Loucy (cell line): Measurements from ENCODE around the gene MFAP2.

Experiments
- H2AFZ ChIP-seq: fragments of 200-600 bp; sonication (generic); 2 replicates; pipeline ENCODE4 v1.6.0; 2016; ENCODE audit warnings: antibody characterized with exemption, mild to moderate bottlenecking, low read length, moderate library complexity
- H3F3A ChIP-seq: fragments of 200-600 bp; 2 replicates; pipeline ENCODE4 v1.6.0; 2016; ENCODE audit warnings: antibody characterized with exemption, low read depth, mild to moderate bottlenecking
- H3K27me3 ChIP-seq: fragments of 200-600 bp; sonication (generic); 2 replicates; pipeline ENCODE4 v1.6.1; 2014; ENCODE audit warnings: low read length, mild to moderate bottlenecking; ENCODE audit not compliant: insufficient read depth, poor library complexity, severe bottlenecking
- H3K36me3 ChIP-seq: fragments of 200-600 bp; sonication (generic); 2 replicates; pipeline ENCODE4 v1.6.1; 2016; ENCODE audit warnings: low read length; ENCODE audit not compliant: insufficient read depth
- H3K4me1 ChIP-seq: fragments of 200-600 bp; sonication (generic); 2 replicates; pipeline ENCODE4 v1.5.1; 2014; ENCODE audit warnings: low read length, mild to moderate bottlenecking; ENCODE audit not compliant: insufficient read depth, poor library complexity, severe bottlenecking
- H3K4me2 ChIP-seq: fragments of 200-600 bp; sonication (generic); 2 replicates; pipeline ENCODE4 v1.6.0; 2014; ENCODE audit warnings: antibody characterized with exemption, low read length, low read depth, mild to moderate bottlenecking; ENCODE audit not compliant: poor library complexity, severe bottlenecking
- H3K4me3 ChIP-seq: fragments of 200-600 bp; sonication (generic); 2 replicates; pipeline ENCODE4 v1.5.1; 2014; ENCODE audit warnings: low read length, mild to moderate bottlenecking, mixed read lengths; ENCODE audit not compliant: poor library complexity, severe bottlenecking
- H3K79me2 ChIP-seq: fragments of 200-600 bp; sonication (generic); 2 replicates; pipeline ENCODE4 v1.6.1; 2014; ENCODE audit warnings: low read length; ENCODE audit not compliant: insufficient read depth
- H3K9ac ChIP-seq: fragments of 200-600 bp; sonication (generic); 2 replicates; pipeline ENCODE4 v1.6.0; 2014; ENCODE audit warnings: mild to moderate bottlenecking, low read depth, low read length, moderate library complexity; ENCODE audit not compliant: poor library complexity, severe bottlenecking
- H3K9me2 ChIP-seq: fragments of 200-600 bp; sonication (generic); replicated peaks from 2 replicates; pipeline ENCODE4 v1.6.1; 2016; ENCODE audit warnings: low read depth, low read length, mixed read lengths
- H3K9me3 ChIP-seq: fragments of 200-600 bp; sonication (generic); 2 replicates; pipeline ENCODE4 v1.6.1; 2014; ENCODE audit warnings: mild to moderate bottlenecking, antibody characterized with exemption, low read length, low read depth; ENCODE audit not compliant: insufficient read depth
- H4K20me1 ChIP-seq: fragments of 200-600 bp; sonication (generic); 2 replicates; pipeline ENCODE4 v1.6.0; 2014; ENCODE audit warnings: antibody characterized with exemption, low read length, mild to moderate bottlenecking; ENCODE audit not compliant: insufficient read depth, poor library complexity, severe bottlenecking
- EZH2phosphoT487 ChIP-seq: fragments of 200-600 bp; IDR thresholded peaks from 2 replicates; pipeline ENCODE4 v1.6.1; 2018; ENCODE audit warnings: antibody characterized with exemption, mild to moderate bottlenecking, moderate library complexity, borderline replicate concordance
- TF ChIP-seq, protein P1 (sequence below): fragments of 200-600 bp; sonication (generic); conservative IDR thresholded peaks from 2 replicates; pipeline ENCODE4 v1.5.1; 2014; ENCODE audit warnings: mild to moderate bottlenecking, antibody characterized with exemption, low read length

Gene MFAP2

DNA sequence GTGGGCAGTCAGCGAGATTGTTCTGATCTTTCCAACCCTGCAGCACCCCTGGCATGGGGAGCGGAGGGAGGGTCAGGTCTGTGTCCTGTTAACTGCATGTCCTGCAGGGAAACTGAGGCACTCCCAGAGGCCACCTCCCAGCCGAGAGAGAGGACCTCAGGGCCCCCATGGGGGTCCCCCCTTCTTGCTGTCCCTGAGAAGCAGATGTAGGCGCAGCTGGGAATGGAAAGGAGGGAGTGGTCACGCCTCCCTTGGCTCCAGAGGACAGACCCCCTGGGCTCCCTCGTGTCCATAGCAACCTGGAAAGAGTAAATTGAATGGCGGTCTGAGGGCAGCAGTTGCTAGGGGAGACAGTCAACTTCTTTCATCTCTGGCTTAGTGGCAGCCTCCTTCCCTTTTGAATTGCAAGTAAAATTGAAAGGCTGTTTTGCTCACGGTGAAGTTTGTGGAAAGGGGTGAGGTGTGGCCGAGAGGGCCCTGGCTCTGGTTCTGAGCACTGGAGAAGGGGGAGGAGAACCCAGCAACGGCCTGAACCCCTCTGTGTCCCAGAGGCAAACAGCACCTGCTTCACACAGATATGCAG, 53.8 kb downstream of the MFAP2 start:
- H3K9me3 ChIP-seq, result no peaks in the 10 kb centered on the region
- H3K4me3 ChIP-seq, result no peak overlapping the region
- H3K4me1 ChIP-seq, result peaks cover 24% of the 10 kb centered on the region
- TF ChIP-seq EZH2phosphoT487, result no peak
- TF ChIP-seq, protein P1, sequence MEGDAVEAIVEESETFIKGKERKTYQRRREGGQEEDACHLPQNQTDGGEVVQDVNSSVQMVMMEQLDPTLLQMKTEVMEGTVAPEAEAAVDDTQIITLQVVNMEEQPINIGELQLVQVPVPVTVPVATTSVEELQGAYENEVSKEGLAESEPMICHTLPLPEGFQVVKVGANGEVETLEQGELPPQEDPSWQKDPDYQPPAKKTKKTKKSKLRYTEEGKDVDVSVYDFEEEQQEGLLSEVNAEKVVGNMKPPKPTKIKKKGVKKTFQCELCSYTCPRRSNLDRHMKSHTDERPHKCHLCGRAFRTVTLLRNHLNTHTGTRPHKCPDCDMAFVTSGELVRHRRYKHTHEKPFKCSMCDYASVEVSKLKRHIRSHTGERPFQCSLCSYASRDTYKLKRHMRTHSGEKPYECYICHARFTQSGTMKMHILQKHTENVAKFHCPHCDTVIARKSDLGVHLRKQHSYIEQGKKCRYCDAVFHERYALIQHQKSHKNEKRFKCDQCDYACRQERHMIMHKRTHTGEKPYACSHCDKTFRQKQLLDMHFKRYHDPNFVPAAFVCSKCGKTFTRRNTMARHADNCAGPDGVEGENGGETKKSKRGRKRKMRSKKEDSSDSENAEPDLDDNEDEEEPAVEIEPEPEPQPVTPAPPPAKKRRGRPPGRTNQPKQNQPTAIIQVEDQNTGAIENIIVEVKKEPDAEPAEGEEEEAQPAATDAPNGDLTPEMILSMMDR, result no peak
- no peaks in the 10 kb centered on the region for H3F3A ChIP-seq
- no peak overlapping the region for H3K4me2 ChIP-seq
- H3K36me3 ChIP-seq, result no peaks in the 10 kb centered on the region
- no peak overlapping the region for H3K9ac ChIP-seq
- no peaks in the 10 kb centered on the region for H3K9me2 ChIP-seq
- no peaks in the 10 kb centered on the region for H3K27me3 ChIP-seq
- no peaks in the 10 kb centered on the region for H4K20me1 ChIP-seq
- H3K79me2 ChIP-seq, result peaks cover 7% of the 10 kb centered on the region; the same call in 1 of the 2 replicates
- H2AFZ ChIP-seq, result no peak overlapping the region

DNA sequence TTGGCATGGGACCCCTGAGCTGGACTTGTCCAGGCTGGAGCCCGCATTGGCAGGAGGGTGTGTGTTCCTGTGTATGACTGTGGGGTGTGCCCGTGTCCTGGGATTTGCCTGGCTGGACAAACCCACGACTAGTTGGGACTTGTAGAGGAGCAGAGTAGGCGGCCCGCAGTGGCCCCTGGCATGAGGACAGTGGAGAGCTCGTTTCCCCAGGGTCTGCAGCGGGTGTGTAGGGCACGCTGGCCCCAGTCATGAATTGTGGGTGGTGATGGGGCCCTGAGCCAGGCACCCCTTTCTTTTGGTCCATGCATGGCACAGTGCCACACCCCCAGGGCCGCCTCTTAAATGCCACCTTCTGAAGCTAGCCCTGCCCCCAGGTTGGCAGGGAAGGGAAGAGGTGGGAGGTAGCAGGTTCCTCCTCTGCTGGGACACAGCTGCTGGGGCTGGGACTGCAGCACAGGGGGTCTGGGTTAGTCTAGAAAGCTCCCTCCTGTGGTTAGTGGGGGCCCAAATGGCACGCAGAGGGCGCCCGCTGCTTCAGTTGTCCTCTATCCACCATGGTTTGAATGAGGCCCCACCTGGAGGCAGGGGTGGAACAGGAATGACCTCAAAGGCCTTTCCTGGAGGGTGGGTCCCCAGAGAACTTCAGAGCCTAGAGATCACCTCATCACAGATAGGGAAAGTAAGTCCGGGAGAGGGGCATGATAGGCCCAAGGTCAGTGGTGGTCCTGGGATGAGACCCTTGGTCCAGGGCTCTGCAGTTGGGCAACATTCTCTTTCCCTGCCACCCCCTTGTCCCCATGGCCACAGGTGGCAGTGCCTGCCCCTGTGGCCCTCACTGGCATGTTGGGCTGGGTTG, 54.6 kb downstream of the MFAP2 start:
- Histone ChIP-seq H3K9me3 (no peaks in the 10 kb centered on the region), H3K9ac (peak overlapping the region; percentile 26), H3K4me3 (no peak overlapping the region), H4K20me1 (no peaks in the 10 kb centered on the region), H3K36me3 (no peaks in the 10 kb centered on the region), H3K4me1 (peaks cover 31% of the 10 kb centered on the region), H3K9me2 (no peaks in the 10 kb centered on the region), H3K4me2 (no peak overlapping the region), H2AFZ (no peak overlapping the region), H3K27me3 (no peaks in the 10 kb centered on the region), H3K79me2 (peaks cover 7% of the 10 kb centered on the region; the same call in 1 of the 2 replicates), H3F3A (no peaks in the 10 kb centered on the region)
- TF ChIP-seq EZH2phosphoT487, result no peak
- TF ChIP-seq, protein P1, result no peak

DNA sequence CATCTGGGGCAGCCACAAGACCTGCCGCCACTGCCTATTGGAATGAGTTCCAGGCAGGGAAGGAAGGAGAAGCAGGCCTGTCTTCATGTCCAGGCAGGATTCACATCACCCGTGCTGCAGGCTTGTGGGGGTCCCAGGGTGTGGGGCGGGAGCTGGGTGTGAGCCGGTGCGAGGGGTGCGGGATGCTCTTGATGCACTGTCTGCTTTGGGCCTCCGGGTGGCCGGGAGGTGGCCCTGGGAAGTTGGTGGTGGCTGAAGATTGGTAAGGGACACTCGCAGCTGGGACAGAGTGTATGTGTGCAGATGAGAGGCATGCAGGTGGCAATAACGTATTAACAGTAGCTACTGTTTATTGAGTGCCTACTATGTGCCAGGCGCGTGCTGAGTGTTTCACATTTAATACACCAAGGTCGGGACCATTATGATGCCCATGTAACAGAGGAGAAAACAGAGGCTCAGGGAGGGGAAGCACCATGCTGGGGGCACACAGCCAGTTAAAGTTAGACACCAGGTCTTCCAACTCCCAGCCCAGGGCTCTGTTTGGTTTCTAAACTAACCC, 55.4 kb downstream of the MFAP2 start:
- H4K20me1 ChIP-seq, result no peaks in the 10 kb centered on the region
- H3K9me3 ChIP-seq, result no peaks in the 10 kb centered on the region
- H2AFZ ChIP-seq, result no peak overlapping the region

More for the DNA sequence above, 55.4 kb downstream of the MFAP2 start:
- TF ChIP-seq, protein P1, result peak; percentile 46
- TF ChIP-seq EZH2phosphoT487, result no peak
- Histone ChIP-seq H3K79me2 (peaks cover 7% of the 10 kb centered on the region; the same call in 1 of the 2 replicates), H3K4me1 (peaks cover 31% of the 10 kb centered on the region), H3K27me3 (no peaks in the 10 kb centered on the region), H3K4me2 (no peak overlapping the region), H3F3A (no peaks in the 10 kb centered on the region), H3K36me3 (no peaks in the 10 kb centered on the region), H3K9ac (peak overlapping the region; percentile 26), H3K9me2 (no peaks in the 10 kb centered on the region), H3K4me3 (no peak overlapping the region)
